Measurements from ENCODE around the gene DAAM2. TPM values are rescaled to one million over a fixed set of nuclear protein-coding genes. Genes with fewer than 3 reads are reported as not detected.

The DAAM2 gene
- total and polyA plus RNA-seq, 5 experiments from 2014 or later, result not detected

DNA sequence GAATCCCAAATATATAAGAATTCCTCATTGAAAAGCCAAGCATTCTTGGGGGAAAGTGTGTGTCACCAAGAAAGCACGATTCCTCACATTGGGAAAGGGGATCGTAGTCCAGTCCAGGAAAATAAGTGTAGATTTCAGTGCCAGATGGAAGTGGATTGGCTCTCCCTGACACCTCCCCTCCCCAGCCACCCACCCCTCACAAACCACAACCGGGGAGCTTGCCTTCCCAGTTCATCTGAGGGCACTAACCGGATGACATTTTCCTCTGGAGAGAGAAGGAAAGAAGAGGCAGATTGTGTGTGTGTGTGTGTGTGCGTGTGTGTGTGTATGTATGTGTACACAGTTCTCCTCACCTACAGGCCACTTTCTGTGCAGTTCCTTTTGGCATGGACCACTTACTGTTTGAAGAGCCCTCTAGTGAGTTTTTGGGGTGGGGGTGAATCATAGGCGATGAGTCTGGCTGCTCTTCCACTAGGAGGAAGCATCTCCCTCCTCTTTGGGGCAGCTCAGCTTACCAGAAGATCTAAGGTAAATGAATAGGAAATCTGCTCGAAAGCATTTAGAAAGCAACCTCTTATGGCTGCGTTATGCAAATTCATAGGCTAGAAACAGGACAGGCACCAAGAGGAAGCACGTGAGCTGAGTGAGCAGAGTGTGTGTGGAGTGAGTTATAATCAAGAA, 20.8 kb downstream of the DAAM2 start:
- H3K4me1 Mint-ChIP-seq, result peaks cover 0 to 8% (median 4%) of the 10 kb centered on the region in 4 donors
- H3K27ac Mint-ChIP-seq, result peak overlapping the region in 1 of 10 donors; percentile 10
- ATAC-seq, result no peak
- POLR2A ChIA-PET, result no interaction called here
- no peak overlapping the region for H3K4me3 Mint-ChIP-seq
- H3K27me3 Mint-ChIP-seq, result peaks cover 4 to 25% (median 13%) of the 10 kb centered on the region in 5 donors
- no peaks in the 10 kb centered on the region for H3K36me3 Mint-ChIP-seq
- no peak for DNase-seq
- peaks cover 0 to 3% (median 0%) of the 10 kb centered on the region in 9 donors for H3K9me3 Mint-ChIP-seq

DNA sequence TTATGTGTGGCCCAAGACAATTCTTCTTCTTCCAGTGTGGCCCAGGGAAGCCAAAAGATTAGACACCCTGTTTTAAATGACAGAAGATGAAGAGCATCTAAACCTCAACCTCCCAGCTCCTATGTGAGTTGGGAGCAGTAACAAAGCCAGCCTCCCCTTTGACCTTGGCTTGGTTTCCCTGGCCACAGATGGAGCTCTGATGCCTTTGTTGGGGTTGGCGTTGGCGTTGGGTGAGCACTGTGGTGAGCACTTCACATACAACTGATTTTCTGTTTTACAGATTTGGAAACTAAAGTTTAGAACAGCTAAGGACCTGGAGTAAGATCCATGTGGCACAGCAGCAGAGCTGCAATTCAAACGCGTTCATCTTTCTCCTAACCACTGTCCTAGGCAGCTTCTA, 22.1 kb downstream of the DAAM2 start:
- Mint-ChIP-seq H3K4me1 (peaks cover 0 to 8% (median 4%) of the 10 kb centered on the region in 4 donors), H3K27me3 (peaks cover 2 to 25% (median 6%) of the 10 kb centered on the region in 5 donors), H3K9me3 (peaks cover 0 to 3% (median 0%) of the 10 kb centered on the region in 9 donors), H3K27ac (no peak overlapping the region), H3K36me3 (no peaks in the 10 kb centered on the region), H3K4me3 (no peak overlapping the region)
- ATAC-seq, result no peak
- POLR2A ChIA-PET, result no interaction called here
- DNase-seq, result no peak

DNA sequence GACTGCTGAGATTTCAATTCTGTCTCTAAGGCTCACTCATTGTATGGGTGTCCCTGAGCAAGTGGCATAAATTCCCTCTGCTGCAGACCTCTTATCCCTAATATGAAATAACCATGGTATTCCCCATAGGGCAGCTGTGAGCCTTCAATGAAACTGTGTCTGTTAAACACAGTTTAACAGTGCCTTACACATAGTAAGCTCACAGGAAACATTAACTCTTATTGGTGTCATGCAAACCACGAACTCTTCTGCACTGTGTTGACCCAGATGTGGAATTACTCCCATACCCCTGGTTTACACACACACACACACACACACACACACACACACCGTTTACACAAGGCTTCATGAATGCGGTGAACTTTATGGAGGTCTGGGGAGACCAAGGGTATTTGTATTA, 23.2 kb downstream of the DAAM2 start:
- ATAC-seq, result no peak
- DNase-seq, result no peak
- no peaks in the 10 kb centered on the region for H3K9me3 Mint-ChIP-seq
- H3K4me1 Mint-ChIP-seq, result peaks cover 0 to 8% (median 4%) of the 10 kb centered on the region in 4 donors
- POLR2A ChIA-PET, result no interaction called here
- H3K27me3 Mint-ChIP-seq, result peaks cover 0 to 25% (median 6%) of the 10 kb centered on the region in 5 donors
- H3K27ac Mint-ChIP-seq, result no peak overlapping the region
- H3K36me3 Mint-ChIP-seq, result no peaks in the 10 kb centered on the region
- H3K4me3 Mint-ChIP-seq, result no peak overlapping the region

DNA sequence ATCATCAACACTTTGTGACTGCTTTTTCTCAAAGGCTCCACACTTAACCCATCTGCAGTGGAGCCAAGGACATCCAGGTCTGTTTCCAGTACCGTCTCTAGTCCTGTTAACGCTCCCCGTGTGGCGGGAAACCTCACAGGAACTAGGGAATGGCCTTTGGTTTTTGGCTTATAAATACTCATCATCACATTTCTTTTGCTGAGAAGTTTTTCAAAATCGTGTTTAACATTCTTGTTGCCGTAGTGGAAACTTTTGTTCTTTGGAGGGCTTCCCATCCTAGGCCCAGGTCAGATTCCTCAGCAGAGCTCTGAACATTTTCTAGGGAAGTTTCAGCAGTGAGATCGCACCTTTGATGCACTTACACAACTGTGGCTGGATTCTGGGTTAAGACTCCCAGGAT, 24.6 kb downstream of the DAAM2 start:
- no peak for DNase-seq
- H3K27ac Mint-ChIP-seq, result no peak overlapping the region
- peaks cover 0 to 8% (median 4%) of the 10 kb centered on the region in 4 donors for H3K4me1 Mint-ChIP-seq
- H3K9me3 Mint-ChIP-seq, result no peaks in the 10 kb centered on the region
- ATAC-seq, result no peak
- no peaks in the 10 kb centered on the region for H3K36me3 Mint-ChIP-seq
- POLR2A ChIA-PET, result no interaction called here
- peaks cover 0 to 15% (median 4%) of the 10 kb centered on the region in 5 donors for H3K27me3 Mint-ChIP-seq
- H3K4me3 Mint-ChIP-seq, result no peak overlapping the region

DNA sequence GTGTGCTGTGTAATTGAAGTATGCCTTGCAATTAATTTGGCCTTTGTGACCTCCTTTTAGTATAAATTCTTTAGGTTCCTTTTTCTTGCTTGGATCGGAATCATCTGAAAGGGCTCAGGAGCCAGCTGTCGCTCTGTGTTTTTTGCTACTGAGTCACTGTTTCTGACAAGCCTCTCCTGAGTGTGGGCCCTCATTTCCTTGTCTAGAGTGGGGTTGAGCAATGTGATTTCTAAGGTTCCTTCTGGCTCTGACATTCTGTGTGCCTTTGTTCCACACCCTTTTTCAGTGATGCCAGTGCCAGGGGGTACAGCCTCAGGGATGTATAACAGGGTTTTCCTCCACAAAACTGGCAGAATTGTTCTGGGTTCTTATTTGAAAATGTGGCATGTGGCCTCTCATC, 26.5 kb downstream of the DAAM2 start:
- Mint-ChIP-seq H3K4me3 (no peak overlapping the region), H3K4me1 (peaks cover 0 to under 1% (median 0%) of the 10 kb centered on the region in 4 donors), H3K9me3 (no peaks in the 10 kb centered on the region), H3K27me3 (peaks cover 0 to 8% (median 0%) of the 10 kb centered on the region in 5 donors), H3K27ac (no peak overlapping the region), H3K36me3 (no peaks in the 10 kb centered on the region)
- ATAC-seq (no peak), DNase-seq (no peak)
- POLR2A ChIA-PET, result no interaction called here

DNA sequence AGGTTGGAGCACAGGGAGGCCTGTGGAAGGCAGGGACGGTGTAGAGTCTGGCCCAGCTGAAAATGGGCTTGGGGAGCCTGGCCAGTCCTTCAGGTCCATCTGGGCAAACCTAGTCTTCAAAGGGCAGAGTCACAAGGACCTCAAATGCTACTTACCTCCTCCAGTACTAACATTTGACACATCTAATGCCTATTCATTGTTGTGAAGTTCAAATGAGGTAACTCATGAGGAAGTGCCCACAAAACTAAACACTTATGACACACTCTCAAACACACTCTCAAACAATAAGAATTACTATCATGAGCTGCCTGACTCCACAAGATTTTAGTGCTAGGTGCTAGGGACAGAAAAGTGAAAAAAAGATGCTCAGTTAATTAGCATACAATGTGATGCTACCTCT, 27.1 kb downstream of the DAAM2 start:
- Mint-ChIP-seq H3K36me3 (no peaks in the 10 kb centered on the region), H3K4me1 (no peaks in the 10 kb centered on the region), H3K27me3 (peaks cover 0 to 8% (median 0%) of the 10 kb centered on the region in 5 donors), H3K4me3 (no peak overlapping the region), H3K27ac (no peak overlapping the region), H3K9me3 (no peaks in the 10 kb centered on the region)
- no peak for DNase-seq
- no peak for ATAC-seq
- POLR2A ChIA-PET, result no interaction called here

DNA sequence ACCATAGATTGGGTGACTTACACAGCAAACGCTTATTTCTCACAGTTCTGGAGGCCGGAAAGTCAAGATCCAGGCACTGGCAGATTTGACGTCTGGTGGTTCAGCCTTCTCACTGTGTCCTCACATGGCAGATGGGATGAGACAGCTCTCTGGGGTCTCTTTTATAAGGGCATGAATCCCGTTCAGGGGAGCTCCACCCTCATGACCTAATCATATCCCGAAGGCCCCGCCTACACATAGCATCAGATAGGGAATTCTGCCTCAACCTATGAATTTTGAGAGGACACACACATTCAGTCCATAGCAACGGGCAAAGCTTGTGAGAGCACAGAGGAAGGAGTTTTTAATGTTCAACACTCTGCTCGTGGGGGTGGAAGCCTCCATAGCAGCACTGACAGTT, 27.5 kb downstream of the DAAM2 start:
- H3K36me3 Mint-ChIP-seq, result no peaks in the 10 kb centered on the region
- H3K27me3 Mint-ChIP-seq, result peaks cover 0 to 8% (median 0%) of the 10 kb centered on the region in 5 donors
- DNase-seq (no peak), ATAC-seq (no peak)
- H3K9me3 Mint-ChIP-seq, result no peaks in the 10 kb centered on the region
- POLR2A ChIA-PET, result no interaction called here
- no peak overlapping the region for H3K4me3 Mint-ChIP-seq
- no peak overlapping the region for H3K27ac Mint-ChIP-seq
- no peaks in the 10 kb centered on the region for H3K4me1 Mint-ChIP-seq

DNA sequence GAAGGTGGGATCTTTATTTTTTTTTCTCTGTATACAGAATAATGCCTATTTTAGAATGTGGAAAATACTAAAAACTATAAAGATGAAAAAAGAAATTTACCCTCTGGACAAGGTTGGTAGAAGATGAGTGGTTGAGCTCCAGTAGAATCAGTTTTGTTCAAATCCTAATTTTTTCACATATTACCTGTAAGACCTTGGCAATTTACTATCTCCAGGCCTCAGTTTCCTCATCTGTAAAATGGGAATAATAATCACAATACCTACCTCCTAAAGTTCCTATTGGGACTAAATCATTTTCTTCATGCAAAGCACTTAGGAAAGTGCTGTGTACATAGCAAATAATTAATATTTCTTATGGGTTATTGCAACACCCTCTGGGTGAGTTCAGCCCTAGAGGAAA, 28.4 kb downstream of the DAAM2 start:
- H3K9me3 Mint-ChIP-seq, result no peaks in the 10 kb centered on the region
- H3K36me3 Mint-ChIP-seq, result no peaks in the 10 kb centered on the region
- POLR2A ChIA-PET, result no interaction called here
- H3K27ac Mint-ChIP-seq, result no peak overlapping the region
- no peak for ATAC-seq
- DNase-seq, result no peak
- no peak overlapping the region for H3K4me3 Mint-ChIP-seq
- H3K4me1 Mint-ChIP-seq, result no peaks in the 10 kb centered on the region
- H3K27me3 Mint-ChIP-seq, result peaks cover 0 to 8% (median 0%) of the 10 kb centered on the region in 5 donors

DNA sequence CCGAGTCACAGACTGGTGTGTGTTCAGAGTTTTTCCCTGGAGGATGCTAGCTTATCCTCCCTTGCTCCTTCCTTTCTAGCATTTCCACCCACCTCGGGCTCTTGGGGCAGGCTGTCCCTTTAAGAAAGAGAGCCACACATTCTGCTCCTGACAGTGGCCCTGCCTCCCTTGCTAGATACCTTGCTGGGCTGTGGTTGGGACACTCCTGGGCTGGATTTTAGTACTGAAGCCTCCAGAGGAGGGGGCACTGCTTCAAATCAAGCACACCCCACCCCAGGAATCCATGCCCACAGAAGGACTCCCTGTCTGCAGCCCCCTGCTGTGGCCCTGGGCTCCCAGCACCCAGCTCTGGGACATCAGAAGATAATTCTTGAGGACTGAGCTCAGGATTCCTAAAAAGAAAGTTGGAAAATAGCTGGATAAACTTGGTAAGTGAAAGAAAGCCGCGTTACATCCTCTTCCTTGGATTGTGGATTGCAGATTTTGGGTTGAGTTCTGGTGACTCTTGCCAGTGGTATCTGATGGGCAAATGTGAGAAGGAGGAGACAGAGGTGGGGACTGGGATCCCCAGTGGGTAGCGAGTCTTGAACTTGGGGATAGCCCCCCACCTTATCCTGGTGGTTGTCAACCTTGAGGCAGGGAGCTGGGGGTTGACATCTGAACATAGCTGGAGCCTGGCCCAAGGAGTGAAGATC, 29.0 kb downstream of the DAAM2 start:
- Mint-ChIP-seq H3K27ac (no peak overlapping the region), H3K4me1 (no peaks in the 10 kb centered on the region), H3K27me3 (peaks cover 0 to 8% (median 0%) of the 10 kb centered on the region in 5 donors), H3K36me3 (no peaks in the 10 kb centered on the region), H3K9me3 (no peaks in the 10 kb centered on the region), H3K4me3 (no peak overlapping the region)
- no peak for ATAC-seq
- POLR2A ChIA-PET, result no interaction called here
- DNase-seq, result no peak

DNA sequence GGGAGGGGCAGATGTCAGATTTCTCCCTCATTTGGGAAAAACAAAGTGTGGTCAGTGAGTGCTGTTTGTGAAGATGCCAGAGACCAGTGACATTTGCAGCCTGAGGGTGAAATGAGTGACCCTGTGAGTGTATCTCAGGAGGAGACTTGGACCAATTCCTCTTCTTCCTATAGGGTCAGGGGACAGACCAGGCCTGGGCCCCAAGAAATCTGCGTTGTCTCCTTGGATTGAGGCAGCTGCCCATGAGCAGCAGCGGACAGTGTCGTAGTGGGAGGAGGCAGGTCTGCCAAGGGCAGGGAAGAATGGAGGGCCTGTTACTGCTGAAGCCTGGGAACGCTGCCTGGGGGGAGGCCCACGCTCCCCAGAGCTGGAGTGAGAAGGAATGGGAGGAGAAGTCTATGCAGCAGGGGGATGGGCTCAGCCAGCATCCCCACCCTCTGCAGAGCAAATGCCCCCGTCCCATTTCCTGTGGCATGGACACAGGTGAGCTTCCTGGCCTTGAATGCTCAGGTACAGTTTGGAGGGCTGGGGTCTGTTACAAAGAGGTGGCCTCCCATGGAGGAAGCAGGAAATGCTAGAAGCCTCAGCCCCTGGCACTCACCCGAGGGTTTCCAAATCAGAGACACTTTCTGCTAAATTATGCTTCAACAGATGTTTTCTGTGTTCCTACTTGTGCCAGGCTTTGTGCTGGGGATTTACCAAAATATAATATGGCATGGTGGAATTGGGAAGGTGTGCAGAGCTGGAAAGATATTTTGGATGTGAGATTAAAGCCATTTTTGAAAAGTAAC, 29.8 kb downstream of the DAAM2 start:
- Mint-ChIP-seq H3K4me3 (no peak overlapping the region), H3K36me3 (no peaks in the 10 kb centered on the region), H3K27ac (no peak overlapping the region), H3K27me3 (peaks cover 0 to 8% (median 0%) of the 10 kb centered on the region in 5 donors), H3K4me1 (no peaks in the 10 kb centered on the region), H3K9me3 (no peaks in the 10 kb centered on the region)
- ATAC-seq (no peak), DNase-seq (no peak)
- POLR2A ChIA-PET, result no interaction called here

DNA sequence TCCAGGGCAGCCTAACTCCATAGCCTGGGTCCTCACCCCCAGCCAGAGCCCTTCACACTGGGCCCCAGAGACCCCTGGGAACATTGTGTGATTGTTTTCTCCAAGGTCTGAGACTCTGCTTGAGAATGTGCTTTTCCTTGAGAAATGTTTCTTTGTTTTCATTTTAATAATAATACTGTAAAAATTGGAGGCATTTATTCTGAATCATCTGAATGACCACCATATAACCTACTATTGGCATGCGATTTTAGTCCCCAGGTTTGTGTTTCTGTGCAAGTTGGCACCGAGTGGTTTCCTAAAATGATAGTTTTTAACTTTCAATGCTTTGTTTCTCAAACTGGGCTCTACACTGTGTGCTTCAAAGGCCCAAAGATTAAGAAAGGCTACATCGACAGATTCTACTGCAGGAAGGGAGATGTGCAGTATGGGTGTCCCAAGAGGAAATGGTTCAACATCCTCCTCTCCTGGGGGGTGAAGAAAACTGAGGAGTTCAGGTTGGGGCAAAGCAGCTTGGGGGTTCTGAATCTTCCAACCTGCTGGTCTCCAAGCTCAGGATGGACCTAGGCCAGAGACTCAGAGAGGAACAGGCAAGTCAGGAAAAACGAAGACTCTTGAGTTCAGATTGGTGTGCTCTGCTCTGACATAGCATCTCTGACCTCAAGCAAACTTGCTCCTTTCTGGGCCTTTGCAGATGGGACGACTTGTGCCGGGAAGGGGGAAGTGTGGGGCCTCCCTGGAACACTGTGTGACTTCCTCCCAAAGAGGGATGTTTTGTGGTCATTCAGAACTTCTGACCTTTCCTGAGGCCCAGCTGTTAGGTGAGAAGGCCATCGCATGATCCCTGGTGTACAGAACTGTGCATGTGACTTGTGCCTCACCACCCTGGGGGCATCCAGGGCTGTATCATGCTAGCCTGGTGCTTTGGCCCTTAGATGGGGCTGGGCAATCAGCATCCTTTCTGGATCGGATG, 31.0 kb downstream of the DAAM2 start:
- no peaks in the 10 kb centered on the region for H3K36me3 Mint-ChIP-seq
- no peak for DNase-seq

More for the DNA sequence above, 31.0 kb downstream of the DAAM2 start:
- H3K4me3 Mint-ChIP-seq, result no peak overlapping the region
- no peak for ATAC-seq
- H3K9me3 Mint-ChIP-seq, result no peaks in the 10 kb centered on the region
- no peaks in the 10 kb centered on the region for H3K4me1 Mint-ChIP-seq
- POLR2A ChIA-PET, result no interaction called here
- H3K27ac Mint-ChIP-seq, result no peak overlapping the region
- peaks cover 0 to 8% (median 0%) of the 10 kb centered on the region in 5 donors for H3K27me3 Mint-ChIP-seq
